PC-3 (cell line): ENCODE data around the gene ATF2. TPM values are rescaled to one million over a fixed set of nuclear protein-coding genes. Genes with fewer than 3 reads are reported as not detected.
A peak's percentile ranks its signal among the peaks of the same experiment; 100 is the strongest.

ENCODE experiments used
- ATAC-seq: fragments of 200-7000 bp; cut with Tn5 transposase; 2 replicates; pipeline ENCODE4 v1.9.1; 2020; ENCODE audit warnings: mild to moderate bottlenecking, moderate library complexity
- BruUV-seq: library from RNA; stranded (reverse); fragments of 400-500 nt; replicated peaks from 2 replicates; lab custom pipeline; 2021; lab: Mats Ljungman, UMichigan
- CTCF ChIA-PET: fragments of 300-600 bp; sonication (Branson Sonifier 250); formaldehyde crosslinking; loops from one replicate; lab custom pipeline; 2022; ENCODE audit warnings: antibody characterized with exemption; lab: Charles Lee
- POLR2A ChIA-PET: fragments of 300-600 bp; sonication (Branson Sonifier 250); formaldehyde crosslinking; loops from one replicate; lab custom pipeline; 2022; ENCODE audit warnings: antibody characterized with exemption; ENCODE audit not compliant: unreplicated experiment; lab: Charles Lee
- DNase-seq: peaks from one replicate; pipeline ENCODE4 v3.0.0-alpha.2; 2015
- H2AFZ ChIP-seq: fragments of 300-600 bp; sonication (generic); 2 replicates; pipeline ENCODE4 v1.6.0; 2016; ENCODE audit warnings: antibody characterized with exemption, low read length
- H3F3A ChIP-seq: fragments of 300-600 bp; sonication (generic); one replicate; pipeline ENCODE4 v1.6.0; 2017; ENCODE audit warnings: antibody characterized with exemption, low read length, control low read depth, mild to moderate bottlenecking; ENCODE audit not compliant: unreplicated experiment
- H3K27ac ChIP-seq: fragments of 300-600 bp; sonication (generic); 2 replicates; pipeline ENCODE4 v1.5.1; 2016; ENCODE audit warnings: mild to moderate bottlenecking, low read length
- H3K27me3 ChIP-seq: fragments of 300-600 bp; sonication (generic); 2 replicates; pipeline ENCODE4 v1.6.1; 2016; ENCODE audit warnings: low read length, mixed read lengths
- H3K36me3 ChIP-seq: fragments of 300-600 bp; sonication (generic); 2 replicates; pipeline ENCODE4 v1.6.1; 2016; ENCODE audit warnings: low read depth, mixed run types, low read length, mixed read lengths
- H3K4me1 ChIP-seq: fragments of 300-600 bp; sonication (generic); 2 replicates; pipeline ENCODE4 v1.5.1; 2016; ENCODE audit warnings: low read length; ENCODE audit not compliant: insufficient read depth
- H3K4me2 ChIP-seq: fragments of 300-600 bp; sonication (generic); 2 replicates; pipeline ENCODE4 v1.6.0; 2016; ENCODE audit warnings: low read length
- H3K4me3 ChIP-seq: fragments of 300-600 bp; sonication (generic); 2 replicates; pipeline ENCODE4 v1.5.1; 2016; ENCODE audit warnings: mild to moderate bottlenecking, low read length, mixed read lengths
- H3K79me2 ChIP-seq: fragments of 300-600 bp; sonication (generic); 2 replicates; pipeline ENCODE4 v1.6.1; 2017; ENCODE audit warnings: low read length, mixed read lengths
- H3K9ac ChIP-seq: fragments of 300-600 bp; sonication (generic); 2 replicates; pipeline ENCODE4 v1.6.0; 2016; ENCODE audit warnings: mild to moderate bottlenecking, low read length
- H3K9me2 ChIP-seq: fragments of 300-600 bp; sonication (generic); replicated peaks from 2 replicates; pipeline ENCODE4 v1.6.1; 2016; ENCODE audit warnings: mixed run types, low read length, mixed read lengths
- H3K9me3 ChIP-seq: fragments of 300-600 bp; sonication (generic); 2 replicates; pipeline ENCODE4 v1.6.1; 2016; ENCODE audit warnings: low read length, mixed read lengths
- H4K20me1 ChIP-seq: fragments of 300-600 bp; sonication (generic); 2 replicates; pipeline ENCODE4 v1.6.1; 2016; ENCODE audit warnings: low read length, mixed read lengths
- CTCF ChIP-seq: fragments of 300-600 bp; sonication (generic); conservative IDR thresholded peaks from 2 replicates; pipeline ENCODE4 v1.5.1; 2017; ENCODE audit warnings: antibody characterized with exemption, low read depth, mild to moderate bottlenecking, low read length
- EZH2 ChIP-seq: fragments of 300-600 bp; sonication (generic); IDR thresholded peaks from one replicate; pipeline ENCODE4 v1.6.1; 2017; ENCODE audit warnings: antibody characterized with exemption, mild to moderate bottlenecking, low read length; ENCODE audit not compliant: unreplicated experiment
- EZH2phosphoT487 ChIP-seq: fragments of 300-600 bp; sonication (generic); IDR thresholded peaks from 2 replicates; pipeline ENCODE4 v1.6.1; 2018; ENCODE audit warnings: mild to moderate bottlenecking, antibody characterized with exemption, low read length, borderline replicate concordance
- intact Hi-C: fragments of 100-400 bp; cut with micrococcal nuclease; formaldehyde crosslinking; loops from 2 replicates; pipeline ENCODE4 v1.9.0; 2023
- total RNA-seq: library from RNA; depleted of rRNA; stranded (reverse); fragments of >200 nt; gene quantifications from 2 replicates; pipeline ENCODE4 v1.2.3, GENCODE V29; 2014

Gene ATF2
- total RNA-seq, 1 experiment from 2014 or later: 12.6 TPM

DNA sequence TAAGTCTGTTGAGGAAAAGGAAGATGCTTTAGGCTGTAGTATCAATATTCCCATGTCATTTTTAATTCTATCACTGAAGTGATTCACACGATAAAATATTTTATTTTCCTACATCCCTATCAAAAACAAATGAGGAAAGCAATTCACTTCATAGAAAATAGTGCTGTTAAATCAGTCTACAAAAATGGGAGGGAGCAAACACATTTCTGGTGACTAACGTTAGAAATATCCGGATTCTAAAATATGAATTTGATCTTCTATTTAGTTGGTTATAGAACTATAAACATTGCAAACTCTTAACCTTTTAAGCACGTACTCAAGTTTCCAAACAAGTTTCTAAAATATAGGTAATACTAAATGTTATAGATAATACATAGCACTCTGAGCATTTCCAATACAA, 20.8 kb downstream of the ATF2 start:
- H4K20me1 ChIP-seq: peaks cover 13% of the 10 kb centered on the region; the same call in 1 of the 2 replicates
- H2AFZ ChIP-seq: no peak overlapping the region

DNA sequence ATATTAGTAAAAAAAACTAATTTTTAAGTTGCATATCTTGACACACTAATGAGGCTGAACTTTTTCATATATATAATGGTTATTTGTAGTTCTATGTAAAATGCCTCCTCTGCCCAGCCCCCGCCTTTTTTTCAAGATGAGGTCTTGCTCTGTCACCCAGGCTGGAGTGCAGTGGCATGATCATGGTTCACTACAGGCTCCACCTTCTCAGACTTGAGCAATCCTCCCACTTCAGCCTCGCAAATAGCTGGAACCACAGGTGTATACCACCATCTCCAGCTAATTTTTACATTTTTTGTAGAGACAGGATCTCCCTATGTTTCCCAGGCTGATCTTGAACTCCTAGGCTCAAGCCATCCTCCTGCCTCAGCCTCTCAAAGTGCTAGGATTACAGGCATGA, 24.3 kb downstream of the ATF2 start:
- Histone ChIP-seq H2AFZ (no peak overlapping the region), H3K9me3 (no peaks in the 10 kb centered on the region), H3K36me3 (no peaks in the 10 kb centered on the region; the same call in 1 of the 2 replicates), H3K4me1 (no peaks in the 10 kb centered on the region; the same call in 1 of the 2 replicates), H3K9ac (no peak overlapping the region), H3K27ac (no peak overlapping the region), H3K4me3 (no peak overlapping the region), H3K9me2 (no peaks in the 10 kb centered on the region), H3F3A (no peaks in the 10 kb centered on the region), H3K79me2 (peaks cover 40% of the 10 kb centered on the region), H3K27me3 (no peaks in the 10 kb centered on the region), H3K4me2 (no peak overlapping the region), H4K20me1 (0 out of 2 replicates have a peak, but pooled peaks cover 4% of the 10 kb centered on the region)
- DNase-seq: no peak
- CTCF ChIA-PET: no interaction called here
- no TSS peak for BruUV-seq
- TF ChIP-seq EZH2phosphoT487 (no peak), CTCF (no peak), EZH2 (no peak)
- POLR2A ChIA-PET: no interaction called here
- no peak for ATAC-seq
- intact Hi-C loops: no loop called here

More for the DNA sequence above, 20.8 kb downstream of the ATF2 start:
- peaks cover 69% of the 10 kb centered on the region for H3K79me2 ChIP-seq
- intact Hi-C loops: no loop called here
- no TSS peak for BruUV-seq
- no peaks in the 10 kb centered on the region for H3K9me2 ChIP-seq
- ATAC-seq (no peak), DNase-seq (peak; percentile 35)
- no peaks in the 10 kb centered on the region for H3F3A ChIP-seq
- ChIA-PET CTCF (no interaction called here), POLR2A (no interaction called here)
- H3K9me3 ChIP-seq: no peaks in the 10 kb centered on the region
- no peak overlapping the region for H3K4me2 ChIP-seq
- TF ChIP-seq CTCF: no peak
- TF ChIP-seq EZH2phosphoT487: no peak
- no peak for TF ChIP-seq EZH2
- peaks cover 7% of the 10 kb centered on the region; the same call in 1 of the 2 replicates for H3K36me3 ChIP-seq
- H3K4me1 ChIP-seq: peaks cover 8% of the 10 kb centered on the region
- no peak overlapping the region for H3K9ac ChIP-seq
- H3K27me3 ChIP-seq: no peaks in the 10 kb centered on the region
- no peak overlapping the region for H3K4me3 ChIP-seq
- H3K27ac ChIP-seq: no peak overlapping the region

GRCh38 chr2:175143191-175143590, 24.8 kb downstream of the ATF2 start:
- Histone ChIP-seq H3K9me3 (no peaks in the 10 kb centered on the region), H3K27ac (no peak overlapping the region), H2AFZ (no peak overlapping the region), H3K9me2 (no peaks in the 10 kb centered on the region), H3K36me3 (no peaks in the 10 kb centered on the region; the same call in 1 of the 2 replicates), H3K9ac (no peak overlapping the region), H3K79me2 (peaks cover 35% of the 10 kb centered on the region), H3K4me3 (no peak overlapping the region), H3K4me2 (no peak overlapping the region), H3K27me3 (no peaks in the 10 kb centered on the region), H3K4me1 (no peaks in the 10 kb centered on the region; the same call in 1 of the 2 replicates), H3F3A (no peaks in the 10 kb centered on the region), H4K20me1 (0 out of 2 replicates have a peak, but pooled peaks cover 4% of the 10 kb centered on the region)
- BruUV-seq: no TSS peak
- no peak for TF ChIP-seq CTCF
- no peak for TF ChIP-seq EZH2
- no peak for TF ChIP-seq EZH2phosphoT487
- ChIA-PET POLR2A (no interaction called here), CTCF (no interaction called here)
- DNase-seq (no peak), ATAC-seq (no peak)
- intact Hi-C loops: no loop called here
